Measurements from ENCODE around the gene MICU1. TPM values are rescaled to one million over a fixed set of nuclear protein-coding genes. Genes with fewer than 3 reads are reported as not detected.
A peak's percentile ranks its signal among the peaks of the same experiment; 100 is the strongest.

Gene MICU1
- total and polyA plus RNA-seq, 2 donors from 2014 or later, result 46.3 to 89.9 TPM

- Histone ChIP-seq H3K27ac (ENCODE audit: low read depth in 2 of 2, low read length in 2 of 2) (peak overlapping the region in 1 of 2 donors; percentile 45), H3K4me3 (ENCODE audit: low read length in 3 of 3) (peak overlapping the region in 2 of 3 donors; percentile 48 to 67), H3K4me1 (ENCODE audit: control insufficient read depth in 2 of 3, insufficient read depth in 2 of 3, low read depth in 1 of 3, low read length in 3 of 3) (no peaks in the 10 kb centered on the region), H3K9ac (ENCODE audit: low read length in 3 of 3) (no peak overlapping the region), H3K36me3 (ENCODE audit: control insufficient read depth in 2 of 3, insufficient read depth in 3 of 3, low read length in 3 of 3) (no peaks in the 10 kb centered on the region), H3K27me3 (ENCODE audit: control insufficient read depth, insufficient read depth, low read length) (no peaks in the 10 kb centered on the region), H3K9me3 (ENCODE audit: control insufficient read depth in 2 of 3, insufficient read depth in 1 of 3, low read length in 3 of 3) (no peaks in the 10 kb centered on the region)
- intact Hi-C loops (cut with DNase I), result no loop called here
- FAIRE-seq (peak; percentile 6), DNase-seq (peak in 1 of 5 donors; percentile 3)
- no peak for TF ChIP-seq CTCF (IDR thresholded peaks at IDR 0.05; ENCODE audit: borderline replicate concordance, extremely low read depth, insufficient read depth)
Measured at GRCh38 chr10:72523932-72524396, 101.9 kb downstream of the MICU1 start.

- H3K27ac ChIP-seq (ENCODE audit: low read depth in 2 of 2, low read length in 2 of 2), result no peak overlapping the region
- DNase-seq (no peak), FAIRE-seq (no peak)
- no peaks in the 10 kb centered on the region for H3K4me1 ChIP-seq (ENCODE audit: control insufficient read depth in 2 of 3, insufficient read depth in 2 of 3, low read depth in 1 of 3, low read length in 3 of 3)
- no peaks in the 10 kb centered on the region for H3K27me3 ChIP-seq (ENCODE audit: control insufficient read depth, insufficient read depth, low read length)
- TF ChIP-seq CTCF (IDR thresholded peaks at IDR 0.05; ENCODE audit: borderline replicate concordance, extremely low read depth, insufficient read depth), result no peak
- H3K4me3 ChIP-seq (ENCODE audit: low read length in 3 of 3), result peak overlapping the region in 2 of 3 donors; percentile 53 to 67
- H3K9me3 ChIP-seq (ENCODE audit: control insufficient read depth in 2 of 3, insufficient read depth in 1 of 3, low read length in 3 of 3), result no peaks in the 10 kb centered on the region
- no peak overlapping the region for H3K9ac ChIP-seq (ENCODE audit: low read length in 3 of 3)
- intact Hi-C loops (cut with DNase I), result no loop called here
- no peaks in the 10 kb centered on the region for H3K36me3 ChIP-seq (ENCODE audit: control insufficient read depth in 2 of 3, insufficient read depth in 3 of 3, low read length in 3 of 3)
Measured at GRCh38 chr10:72523062-72523461, 102.8 kb downstream of the MICU1 start.

GRCh38 chr10:72517244-72517643 lies 108.6 kb downstream of the MICU1 start:
- FAIRE-seq (no peak), DNase-seq (no peak)

More at GRCh38 chr10:72517244-72517643, 108.6 kb downstream of the MICU1 start:
- no peaks in the 10 kb centered on the region for H3K9me3 ChIP-seq (ENCODE audit: control insufficient read depth in 2 of 3, insufficient read depth in 1 of 3, low read length in 3 of 3)
- no peak overlapping the region for H3K4me3 ChIP-seq (ENCODE audit: low read length in 3 of 3)
- TF ChIP-seq CTCF (IDR thresholded peaks at IDR 0.05; ENCODE audit: borderline replicate concordance, extremely low read depth, insufficient read depth), result no peak
- H3K9ac ChIP-seq (ENCODE audit: low read length in 3 of 3), result no peak overlapping the region
- H3K36me3 ChIP-seq (ENCODE audit: control insufficient read depth in 2 of 3, insufficient read depth in 3 of 3, low read length in 3 of 3), result no peaks in the 10 kb centered on the region
- intact Hi-C loops (cut with DNase I), result no loop called here
- no peaks in the 10 kb centered on the region for H3K27me3 ChIP-seq (ENCODE audit: control insufficient read depth, insufficient read depth, low read length)
- H3K4me1 ChIP-seq (ENCODE audit: control insufficient read depth in 2 of 3, insufficient read depth in 2 of 3, low read depth in 1 of 3, low read length in 3 of 3), result no peaks in the 10 kb centered on the region
- no peak overlapping the region for H3K27ac ChIP-seq (ENCODE audit: low read depth in 2 of 2, low read length in 2 of 2)

Measured in kidney (tissue), 14 donors.